COLO668 (cell line): Measurements from ENCODE around the gene TAGLN2.
A peak's percentile ranks its signal among the peaks of the same experiment; 100 is the strongest.

Experiments
- DNase-seq: peaks from one replicate; lab custom pipeline; 2025; ENCODE audit not compliant: unreplicated experiment; lab: John Stamatoyannopoulos, UW

The TAGLN2 gene

DNA sequence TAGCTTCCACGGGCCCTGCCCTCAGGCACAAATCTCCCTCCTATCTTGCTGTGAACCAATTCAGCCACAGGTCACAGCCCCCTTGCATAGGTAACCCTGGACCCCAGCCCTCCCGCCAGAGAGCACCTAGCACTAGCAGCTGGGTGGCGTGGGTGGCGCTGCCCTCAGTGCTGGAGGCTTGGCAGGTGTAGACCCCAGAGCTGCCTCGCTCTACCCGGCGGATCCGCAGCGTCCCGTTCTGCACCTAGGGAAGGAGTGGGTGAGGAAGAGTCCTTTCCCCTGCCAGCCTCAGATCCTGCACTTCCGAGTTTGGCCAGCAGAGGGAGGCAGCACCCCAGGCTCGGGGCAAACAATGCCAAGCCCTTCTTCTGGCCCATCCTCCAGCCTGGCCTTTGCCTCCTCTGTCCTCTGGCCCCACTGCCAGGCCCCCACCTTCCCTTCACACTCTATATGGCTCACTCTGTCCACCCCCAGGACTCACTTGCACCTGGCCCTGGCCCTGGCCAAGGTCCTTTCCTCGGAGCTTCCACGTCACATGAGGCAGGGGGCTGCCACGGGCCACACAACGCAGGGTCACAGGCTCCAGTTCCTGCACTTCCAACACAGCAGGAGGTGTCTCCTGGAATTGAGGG, 11.1 kb upstream of the TAGLN2 start:
- DNase-seq, result peak; percentile 73

DNA sequence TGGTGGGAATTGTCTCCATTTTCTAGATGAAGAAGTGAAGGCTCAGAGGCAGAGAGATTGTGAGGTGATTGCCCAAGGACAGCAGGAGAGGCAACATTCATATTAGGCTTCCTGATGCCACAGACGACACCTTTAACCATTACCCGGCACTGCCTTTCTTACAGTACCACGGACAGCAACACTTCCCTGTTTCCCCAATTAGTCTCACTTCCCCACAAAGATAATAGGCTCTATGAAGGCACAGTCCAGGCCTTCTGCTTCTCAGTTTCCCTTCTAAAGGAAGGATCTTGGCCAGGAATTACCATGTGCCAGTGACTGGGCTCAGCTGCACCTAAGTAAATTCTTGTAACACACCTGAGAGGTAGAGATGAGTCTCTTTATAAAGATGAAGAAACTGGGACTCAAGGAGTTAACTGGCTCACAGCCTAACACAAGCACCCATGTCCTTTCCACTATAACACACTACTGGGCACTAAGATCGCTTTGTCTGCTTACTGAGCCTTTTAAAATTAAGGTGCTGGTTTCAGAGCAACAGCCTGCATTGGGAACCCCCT, 10.5 kb upstream of the TAGLN2 start:
- DNase-seq, result no peak

DNA sequence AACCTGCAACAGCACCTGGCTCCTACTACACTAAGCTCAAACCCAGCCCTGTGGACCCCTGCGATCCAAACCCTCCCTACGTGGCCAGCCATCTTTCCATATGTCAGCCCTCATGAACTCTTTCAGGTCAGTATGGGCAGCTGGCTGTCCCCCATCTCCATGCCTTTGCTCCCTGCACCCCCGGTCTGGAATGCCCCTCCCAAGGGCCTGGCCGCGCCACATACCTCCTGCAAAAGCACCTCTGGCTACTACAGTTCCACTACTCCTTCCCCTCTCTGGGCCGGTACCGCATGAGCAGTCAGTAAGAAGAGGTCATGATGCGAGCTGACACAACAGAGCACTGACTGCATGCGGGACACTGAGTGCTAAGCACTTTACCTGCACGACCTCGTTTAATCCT, 10.0 kb upstream of the TAGLN2 start:
- DNase-seq, result no peak

DNA sequence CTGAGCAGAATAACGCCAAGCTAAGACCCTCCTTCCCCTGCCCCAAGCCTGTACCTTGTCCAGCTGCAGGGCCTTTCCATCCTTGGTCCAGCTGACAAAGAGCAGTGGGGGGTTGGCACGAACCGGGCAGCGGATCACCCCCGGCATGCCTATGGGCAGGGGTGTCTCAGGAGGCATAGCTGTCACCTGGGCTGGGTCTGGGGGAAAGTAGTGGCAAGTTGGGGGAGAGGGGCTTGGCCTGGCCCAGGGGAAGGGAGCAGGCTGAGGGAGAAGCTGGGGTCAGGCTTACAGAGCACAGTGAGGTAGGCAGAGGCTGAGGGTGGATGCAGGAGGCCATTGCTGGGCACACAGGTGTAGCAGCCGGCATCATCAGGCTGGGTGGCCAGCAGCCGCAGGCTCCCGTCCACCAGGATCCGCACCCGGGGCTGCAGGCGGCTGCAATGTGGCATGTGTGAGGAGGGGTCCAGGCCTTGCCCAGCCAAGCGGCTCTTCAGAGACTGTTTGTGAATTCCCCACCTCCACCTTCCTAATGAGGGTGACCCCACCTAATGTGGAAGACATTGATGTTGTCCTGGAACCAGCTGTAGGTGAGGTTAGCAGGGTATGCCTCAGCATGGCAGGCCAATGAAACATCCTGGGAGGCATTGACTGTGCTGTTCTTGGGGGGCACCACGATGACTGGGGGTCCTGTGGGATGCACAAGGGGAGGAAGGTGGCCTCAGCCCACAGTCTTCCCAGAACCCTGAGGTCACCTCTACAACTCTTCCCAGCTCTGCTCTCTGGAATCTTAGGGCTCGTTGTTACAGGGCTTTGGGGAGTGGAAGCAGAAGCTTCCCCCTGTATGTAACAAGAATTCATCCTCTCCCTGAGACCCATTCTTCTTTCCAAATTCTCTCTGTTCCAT, 9.1 kb upstream of the TAGLN2 start:
- DNase-seq, result no peak

DNA sequence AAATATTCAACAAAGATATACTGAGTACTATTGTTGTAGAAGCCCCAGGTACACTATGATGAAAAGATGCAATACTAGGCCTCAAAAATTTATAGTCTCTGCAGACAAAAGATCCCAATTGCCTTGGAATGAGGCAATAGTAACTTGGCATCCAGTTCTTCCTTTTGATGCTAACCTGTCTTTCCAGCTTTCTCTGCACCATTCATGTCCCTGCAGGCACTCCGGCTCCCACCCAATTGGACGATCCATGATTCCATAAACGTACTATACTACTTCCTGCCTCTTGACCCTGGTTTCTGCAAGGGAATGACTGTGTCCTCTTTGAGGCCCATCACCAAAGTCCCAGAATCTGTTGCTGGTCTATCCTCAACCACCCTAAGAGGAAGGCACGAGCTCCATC, 8.0 kb upstream of the TAGLN2 start:
- DNase-seq, result no peak

DNA sequence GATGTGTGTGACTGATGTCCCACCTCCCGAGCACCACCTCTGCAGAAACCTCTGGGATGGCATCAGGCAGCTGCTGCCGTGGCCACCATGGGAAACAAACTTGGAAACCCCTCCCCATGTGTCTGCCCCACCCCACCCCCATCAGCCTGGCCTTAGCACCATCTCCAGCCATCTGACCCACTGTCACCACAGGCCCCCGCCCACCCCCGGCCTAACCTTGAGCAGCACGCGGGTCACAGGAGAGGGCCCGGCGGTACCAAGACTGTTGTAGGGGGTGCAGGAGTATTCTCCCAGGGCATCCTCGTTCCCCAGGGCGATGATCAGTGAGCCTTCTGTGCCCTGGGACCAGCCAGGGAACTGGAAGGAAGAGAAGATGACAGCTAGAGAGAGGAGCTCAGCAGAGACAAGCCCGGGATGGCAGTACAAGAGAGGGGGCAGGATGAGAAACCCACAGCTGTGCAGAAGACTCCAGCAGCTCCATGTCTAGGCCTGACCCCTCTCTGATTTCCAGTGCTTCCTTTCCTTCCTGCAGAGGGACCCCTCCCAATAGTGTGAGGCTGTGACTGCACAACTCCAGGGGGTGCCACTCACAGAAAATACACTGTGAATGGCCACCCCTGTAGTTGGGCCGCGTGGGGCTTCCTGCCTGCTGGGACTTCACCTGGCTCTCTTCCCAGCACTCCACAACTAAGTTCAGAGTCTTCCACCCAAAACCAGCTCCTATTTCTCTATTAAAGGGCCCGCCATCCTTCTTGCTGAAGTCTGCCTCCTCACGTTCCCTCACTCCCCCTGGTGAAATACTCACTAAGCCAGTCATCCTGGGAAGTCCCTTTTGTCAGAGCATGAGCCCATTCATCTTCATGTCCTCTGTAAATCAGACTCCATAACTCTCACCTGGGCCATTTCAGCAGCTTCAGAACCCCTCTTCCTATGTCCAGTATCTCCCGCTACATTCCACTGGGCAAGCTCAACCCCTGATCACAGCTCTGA, 7.3 kb upstream of the TAGLN2 start:
- no peak for DNase-seq

DNA sequence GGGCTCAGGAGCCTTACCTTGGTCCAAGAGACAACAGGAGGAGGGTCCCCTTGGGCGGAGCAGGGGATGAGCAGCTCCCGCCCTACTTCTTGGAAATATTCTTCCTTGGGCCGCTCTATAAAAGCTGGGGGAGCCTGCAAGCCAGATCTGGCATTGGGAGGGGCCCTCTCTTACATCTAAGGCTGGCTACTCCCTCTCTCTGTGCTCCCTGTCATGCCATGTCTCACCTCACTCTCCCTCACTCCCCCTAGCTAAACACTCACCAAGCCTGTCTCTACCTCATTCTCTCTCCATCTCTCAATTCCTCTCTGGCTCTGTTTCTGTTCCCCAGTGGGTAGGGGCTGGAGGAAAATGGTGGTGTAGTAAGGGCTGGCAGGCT, 6.5 kb upstream of the TAGLN2 start:
- DNase-seq, result no peak

DNA sequence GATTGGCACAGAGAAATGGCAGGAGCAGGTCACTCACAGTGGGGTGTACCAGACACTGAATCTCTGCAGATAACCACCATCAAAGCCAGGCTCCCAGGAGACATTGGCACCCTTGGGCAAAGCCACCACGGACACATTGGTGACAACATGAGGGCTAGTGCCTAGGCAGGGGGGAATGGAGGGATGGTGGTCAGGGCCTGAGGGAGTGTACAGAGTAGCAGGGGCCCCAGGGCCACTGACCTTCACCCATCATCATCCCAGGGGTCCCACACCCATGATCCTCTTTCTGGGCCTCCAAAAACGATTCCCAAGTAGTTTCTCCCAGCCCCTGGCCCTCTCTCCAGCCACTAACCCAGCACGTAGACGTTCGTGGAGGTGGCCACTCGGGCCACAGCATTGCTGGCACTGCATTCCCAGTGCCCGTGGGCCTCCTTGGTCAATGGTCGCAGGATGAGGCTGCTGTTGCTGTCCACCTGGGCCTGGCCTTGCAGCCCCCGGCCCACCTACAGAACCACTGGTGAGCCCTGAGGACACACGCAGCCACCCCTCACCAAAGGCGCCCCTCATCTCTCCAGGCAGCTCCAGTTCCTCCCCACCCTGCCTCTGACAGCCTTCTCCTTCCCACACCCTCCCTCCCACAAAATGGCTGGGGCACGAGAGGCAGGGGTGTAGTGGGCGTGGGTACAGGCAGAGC, 5.9 kb upstream of the TAGLN2 start:
- no peak for DNase-seq

DNA sequence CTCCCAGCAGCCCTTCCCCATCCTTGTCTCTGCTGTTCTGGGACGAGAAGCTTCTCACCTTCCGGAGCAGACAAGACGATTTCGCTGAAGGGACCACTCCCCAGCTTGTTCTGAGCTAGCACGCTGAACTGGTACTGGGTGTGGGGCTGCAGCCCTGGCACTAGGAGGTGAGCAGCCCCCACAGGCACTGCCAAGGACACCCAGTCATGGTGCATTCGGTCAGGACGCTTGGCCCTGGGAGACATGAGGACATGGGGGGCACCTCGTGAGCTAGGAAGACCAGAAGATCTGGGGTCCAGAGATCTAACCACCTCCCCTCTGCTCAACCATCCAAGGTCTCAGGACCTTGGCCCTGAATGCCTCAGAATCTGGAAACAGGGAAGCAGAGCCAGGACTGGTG, 5.3 kb upstream of the TAGLN2 start:
- DNase-seq, result no peak

DNA sequence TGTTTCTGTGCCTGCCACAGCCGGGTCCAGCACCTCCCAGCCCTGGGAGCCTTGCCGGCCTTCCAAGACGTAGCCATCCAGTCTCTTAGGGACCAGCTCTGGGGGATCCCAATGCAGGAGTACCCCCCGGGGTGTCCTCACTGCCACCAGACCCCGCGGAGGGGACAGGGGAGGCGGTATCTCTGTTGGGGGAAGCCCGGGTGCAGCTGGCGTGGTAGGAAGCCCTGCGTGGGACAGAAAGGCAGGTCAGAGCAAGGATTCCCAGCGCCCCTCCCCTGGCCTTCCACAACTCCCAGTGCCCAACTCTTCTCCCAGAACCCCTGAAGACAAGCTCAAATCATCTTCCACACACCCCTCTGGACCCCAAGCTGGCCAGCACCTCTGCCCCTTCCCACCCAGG, 4.9 kb upstream of the TAGLN2 start:
- no peak for DNase-seq

DNA sequence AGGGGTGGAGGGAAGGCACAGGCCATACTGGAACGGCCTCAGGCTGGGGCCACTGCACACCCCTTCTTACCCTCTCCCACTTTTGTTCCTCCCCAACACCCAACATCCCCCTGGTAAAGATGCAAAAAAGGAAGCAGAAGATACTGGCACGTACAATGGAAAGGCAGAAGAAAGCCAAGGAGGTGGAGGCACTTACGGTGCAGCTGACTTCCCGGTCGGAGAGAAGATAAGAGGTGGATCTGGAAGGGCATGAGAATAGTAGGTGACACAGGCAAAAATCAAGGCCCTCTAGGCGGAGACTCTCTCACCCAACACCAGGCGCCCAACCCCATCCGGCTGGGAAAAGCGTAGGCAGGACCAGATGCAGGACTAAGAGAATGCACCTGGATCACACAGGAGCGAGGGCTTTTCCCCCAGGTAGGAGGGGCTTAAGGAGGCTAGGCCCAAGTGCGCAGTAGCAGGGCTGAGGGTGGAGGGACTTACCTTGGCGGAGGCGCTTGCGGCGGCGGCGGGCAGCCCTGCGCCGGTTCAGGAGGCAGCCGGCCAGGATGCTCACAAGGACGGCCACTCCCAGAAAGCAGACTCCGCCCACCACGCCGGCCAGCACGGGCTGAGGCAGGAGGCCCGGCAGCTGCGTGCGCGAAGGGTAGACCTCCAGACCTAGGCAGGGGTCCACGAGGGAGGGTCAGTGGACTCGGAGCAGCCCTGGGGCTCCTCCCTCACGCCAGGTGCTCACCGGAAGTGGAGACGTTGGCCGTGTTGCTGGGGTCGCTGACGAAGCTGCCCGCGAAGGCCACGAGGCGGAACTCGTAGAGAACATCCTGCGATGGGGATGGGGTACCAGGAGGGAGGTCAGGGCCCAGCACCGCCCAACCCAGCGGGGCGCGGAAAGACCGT, 4.1 kb upstream of the TAGLN2 start:
- DNase-seq, result peak; percentile 94

DNA sequence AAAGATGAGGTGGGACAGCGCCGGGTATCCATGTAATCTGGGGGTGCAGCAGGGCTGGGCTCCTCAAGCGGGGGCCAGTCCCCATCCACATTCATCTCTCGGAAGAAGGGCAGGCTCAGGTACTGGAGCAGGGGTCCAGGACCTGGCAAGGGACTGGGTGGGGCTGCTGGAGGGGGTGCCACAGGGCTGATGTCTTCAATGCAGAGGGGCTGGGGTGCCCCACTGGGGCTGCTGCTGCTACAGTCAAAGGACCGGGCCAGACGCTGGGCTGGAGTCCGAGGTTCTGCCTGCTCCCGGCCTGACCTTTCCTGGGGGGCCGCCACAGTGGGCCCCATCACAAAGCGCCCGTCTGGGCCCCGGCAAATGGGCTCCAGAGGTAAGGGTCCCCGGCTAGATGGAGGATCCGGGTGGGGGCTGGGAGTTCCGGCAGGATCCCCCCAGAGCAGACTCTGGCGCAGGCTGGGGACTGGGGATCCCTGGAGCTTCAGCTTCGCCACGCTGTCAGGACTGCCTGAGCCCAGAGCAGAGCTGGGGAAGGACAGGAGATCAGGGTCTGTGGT, 3.3 kb upstream of the TAGLN2 start:
- peak; percentile 38 for DNase-seq

DNA sequence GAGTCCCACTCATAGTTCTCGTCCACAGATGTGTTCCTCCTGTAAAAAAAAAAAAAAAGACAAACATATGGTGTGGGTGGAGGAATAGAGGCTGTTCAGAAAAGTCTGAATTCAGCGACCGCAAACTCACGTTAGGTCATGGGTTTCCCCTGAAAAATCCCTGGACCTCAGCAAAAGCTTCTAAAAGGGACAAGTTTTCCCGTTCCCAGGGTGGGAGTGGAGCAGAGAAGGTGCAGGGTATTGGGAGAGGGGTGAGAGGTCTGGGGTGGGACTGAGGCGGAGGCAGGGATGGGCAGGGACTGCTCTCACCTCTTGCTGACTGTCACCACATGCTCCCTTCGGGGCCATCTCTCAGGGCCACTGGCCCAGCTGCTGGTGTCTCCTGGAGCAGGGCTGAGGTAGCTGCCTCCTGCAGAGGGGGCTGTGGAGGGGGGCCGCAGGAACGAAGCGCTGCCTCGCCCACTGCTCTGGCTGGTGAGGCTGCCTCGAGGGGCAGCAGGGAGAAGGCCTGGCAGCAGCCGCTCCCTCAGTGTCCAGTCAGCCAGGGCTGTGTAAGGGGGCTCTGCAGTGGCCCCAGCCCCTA, 2.6 kb upstream of the TAGLN2 start:
- peak; percentile 57 for DNase-seq

DNA sequence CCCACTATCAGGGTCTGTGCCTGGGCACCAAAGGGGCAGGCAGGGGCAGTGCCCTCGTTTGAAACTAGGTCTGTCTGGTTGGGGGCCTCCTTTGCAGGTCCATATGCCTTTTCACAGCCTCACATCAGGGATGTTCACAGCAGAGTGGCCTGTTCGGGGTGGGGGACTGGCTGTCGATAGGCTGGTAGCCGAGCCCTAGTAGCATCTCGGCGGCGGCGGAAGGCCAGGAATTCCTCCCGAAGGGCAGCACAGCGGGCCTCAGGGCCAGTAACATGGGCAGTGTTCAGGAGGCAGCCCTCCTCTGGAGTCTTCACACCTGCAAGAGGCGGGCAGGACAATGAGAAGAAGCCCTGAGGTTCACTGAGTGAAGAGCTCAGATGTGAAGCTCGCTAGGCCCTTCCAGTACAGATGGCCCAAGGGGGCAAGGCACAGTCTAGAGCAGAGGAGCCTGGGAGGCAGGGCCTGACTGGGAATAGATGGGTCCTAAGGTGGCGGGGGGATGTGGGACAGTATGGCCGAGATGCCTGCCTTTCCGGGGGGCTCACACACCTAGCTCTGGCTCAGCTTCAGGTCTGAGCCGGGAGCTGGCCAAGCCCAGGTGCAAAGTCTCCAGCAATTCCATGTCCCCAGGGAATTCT, 2.0 kb upstream of the TAGLN2 start:
- no peak for DNase-seq

DNA sequence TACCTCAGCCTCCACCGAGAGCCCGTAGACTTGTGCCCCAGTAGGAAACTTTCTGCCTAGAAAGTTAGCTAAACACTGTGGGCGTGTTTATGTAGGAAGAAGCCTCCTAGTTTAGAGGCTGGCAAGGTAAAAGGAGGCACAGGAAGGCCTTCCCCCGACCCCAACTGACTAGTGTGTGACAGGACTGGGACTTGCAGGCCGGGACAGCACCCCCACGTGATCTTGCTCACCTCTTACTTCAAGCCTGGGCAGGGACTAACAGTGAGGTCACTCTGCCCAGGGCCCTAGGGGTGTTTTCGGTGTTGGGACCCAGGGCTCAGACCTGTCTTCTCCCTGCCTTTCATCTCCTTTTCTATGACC, 392 bp upstream of the TAGLN2 start:
- no peak for DNase-seq

DNA sequence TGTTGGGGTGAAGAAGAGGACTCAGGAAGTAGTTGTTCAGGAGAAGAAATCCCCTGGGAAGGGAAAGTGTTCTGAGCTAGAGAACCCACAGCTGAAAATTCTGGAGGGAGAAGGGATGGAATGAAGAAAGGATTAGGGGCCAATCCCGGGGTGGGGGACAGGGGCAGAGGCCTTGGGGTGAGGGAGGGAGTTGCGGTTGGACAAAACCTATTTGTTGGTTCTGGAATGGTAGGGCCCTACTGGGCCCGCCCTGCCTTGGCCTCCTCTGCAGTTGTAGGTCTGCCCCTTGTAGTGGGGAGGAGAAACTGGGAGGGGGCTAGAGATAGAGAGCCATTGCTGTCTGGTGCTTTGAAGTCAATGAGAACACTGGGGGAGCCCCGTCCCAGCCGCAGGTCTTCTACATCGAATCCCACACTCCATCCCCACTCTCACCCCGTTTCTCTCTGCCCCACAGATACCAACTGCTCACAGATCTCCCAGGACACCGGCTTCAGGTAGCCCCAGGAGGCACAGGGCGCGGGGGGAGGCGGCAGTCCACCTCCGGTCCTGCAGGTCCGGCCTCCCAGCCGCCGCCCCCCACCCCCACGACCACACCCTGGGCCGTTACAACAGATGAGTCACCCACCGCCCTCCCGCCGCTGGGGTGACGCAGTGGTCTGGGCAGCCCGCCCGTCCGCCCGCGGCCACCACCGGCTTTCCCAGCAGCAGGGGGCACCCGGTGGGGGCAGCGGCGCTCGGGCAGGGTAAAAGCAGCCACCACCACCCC, 1.1 kb downstream of the TAGLN2 start:
- DNase-seq, result peak; percentile 38

DNA sequence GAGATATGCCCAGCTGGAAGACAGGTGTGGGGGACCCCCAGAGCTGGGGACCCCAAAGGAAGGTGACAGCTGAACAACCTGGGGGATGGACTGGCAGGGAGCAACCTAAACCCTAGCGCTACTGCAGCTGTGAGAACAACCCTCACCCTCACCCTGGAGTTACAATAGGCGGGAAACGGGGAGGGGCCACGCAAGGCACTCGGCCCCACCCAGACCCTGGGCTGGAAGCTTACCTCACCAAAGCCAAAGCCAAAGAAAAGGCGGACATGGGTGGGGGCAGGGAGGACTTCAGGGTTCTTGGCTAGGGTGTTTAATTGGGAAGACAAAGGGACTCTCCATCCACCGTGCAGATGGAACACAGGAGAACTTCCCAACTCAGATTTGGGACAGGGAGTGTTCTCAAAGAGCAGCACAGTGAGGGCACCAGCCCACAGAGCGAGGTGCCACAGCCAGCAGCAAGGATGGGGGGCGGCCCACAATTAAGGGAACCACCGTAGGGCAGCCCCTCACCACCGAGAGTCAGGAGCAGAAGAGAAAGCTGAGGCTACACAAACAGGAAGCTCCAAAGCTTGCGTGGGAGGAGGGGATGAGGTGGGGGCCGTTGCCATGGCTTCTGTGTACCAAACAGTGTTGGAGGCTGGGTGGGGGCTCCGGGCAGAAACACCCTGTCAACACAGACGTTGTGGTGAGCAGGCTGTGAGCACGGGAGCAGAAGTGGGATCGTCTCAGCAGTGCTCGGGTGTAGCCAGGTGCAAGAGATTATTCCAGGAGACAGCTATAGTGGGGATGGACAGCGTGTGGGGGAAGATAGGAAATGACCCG, 1.9 kb downstream of the TAGLN2 start:
- DNase-seq, result peak; percentile 94
